Measurements from ENCODE around the gene PRAMEF14.
"Not testable (repeated sequence)": the region's sequence is repeated elsewhere in the genome, so short reads cannot be mapped to it uniquely, and the experiment has no call there.

- TF ChIP-seq, protein P1, sequence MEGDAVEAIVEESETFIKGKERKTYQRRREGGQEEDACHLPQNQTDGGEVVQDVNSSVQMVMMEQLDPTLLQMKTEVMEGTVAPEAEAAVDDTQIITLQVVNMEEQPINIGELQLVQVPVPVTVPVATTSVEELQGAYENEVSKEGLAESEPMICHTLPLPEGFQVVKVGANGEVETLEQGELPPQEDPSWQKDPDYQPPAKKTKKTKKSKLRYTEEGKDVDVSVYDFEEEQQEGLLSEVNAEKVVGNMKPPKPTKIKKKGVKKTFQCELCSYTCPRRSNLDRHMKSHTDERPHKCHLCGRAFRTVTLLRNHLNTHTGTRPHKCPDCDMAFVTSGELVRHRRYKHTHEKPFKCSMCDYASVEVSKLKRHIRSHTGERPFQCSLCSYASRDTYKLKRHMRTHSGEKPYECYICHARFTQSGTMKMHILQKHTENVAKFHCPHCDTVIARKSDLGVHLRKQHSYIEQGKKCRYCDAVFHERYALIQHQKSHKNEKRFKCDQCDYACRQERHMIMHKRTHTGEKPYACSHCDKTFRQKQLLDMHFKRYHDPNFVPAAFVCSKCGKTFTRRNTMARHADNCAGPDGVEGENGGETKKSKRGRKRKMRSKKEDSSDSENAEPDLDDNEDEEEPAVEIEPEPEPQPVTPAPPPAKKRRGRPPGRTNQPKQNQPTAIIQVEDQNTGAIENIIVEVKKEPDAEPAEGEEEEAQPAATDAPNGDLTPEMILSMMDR (IDR thresholded peaks at IDR 0.05) = not testable (repeated sequence)
- not testable (repeated sequence) for TF ChIP-seq POLR2A (IDR thresholded peaks at IDR 0.05)
Observed at GRCh38 chr1:13353476-13353875, 6.5 kb upstream of the PRAMEF14 start.
